Small intestine (tissue), 7 donors: ENCODE measurements around the gene DNAJC9. TPM values are rescaled to one million over a fixed set of nuclear protein-coding genes. Genes with fewer than 3 reads are reported as not detected.
A peak's percentile ranks its signal among the peaks of the same experiment; 100 is the strongest.

Experiments used
- DNase-seq, 2 donors: peaks; one replicate each; pipeline versions ENCODE4 v3.0.0 to v3.0.0-alpha.2; 2013
- FAIRE-seq: peaks from 2 replicates; lab custom pipeline; 2012; peaks lifted over from hg19 to GRCh38; lab: Jason Lieb, UNC
- H3K27ac ChIP-seq, 3 donors: one replicate each; pipeline ENCODE4 v1.5.1; 2013; ENCODE audit warnings: low read length in 2 of 3, mild to moderate bottlenecking in 2 of 3, control low read depth in 1 of 3, inconsistent platforms in 1 of 3, low read depth in 1 of 3, moderate library complexity in 1 of 3
- H3K27me3 ChIP-seq, 3 donors: one replicate each; pipeline ENCODE4 v1.6.1; 2013; ENCODE audit warnings: low read length in 3 of 3, inconsistent platforms in 1 of 3; ENCODE audit not compliant: control insufficient read depth in 3 of 3, insufficient read depth in 3 of 3
- H3K36me3 ChIP-seq, 3 donors: one replicate each; pipeline ENCODE4 v1.6.1; 2013; ENCODE audit warnings: low read length in 3 of 3, inconsistent platforms in 1 of 3, low read depth in 1 of 3, mild to moderate bottlenecking in 1 of 3, moderate library complexity in 1 of 3; ENCODE audit not compliant: control insufficient read depth in 3 of 3, insufficient read depth in 2 of 3
- H3K4me1 ChIP-seq, 3 donors: one replicate each; pipeline ENCODE4 v1.6.1; 2013; ENCODE audit warnings: low read length in 2 of 3, inconsistent platforms in 1 of 3, low read depth in 1 of 3, mild to moderate bottlenecking in 1 of 3, moderate library complexity in 1 of 3; ENCODE audit not compliant: control insufficient read depth in 3 of 3, insufficient read depth in 2 of 3
- H3K4me3 ChIP-seq, 3 donors: one replicate each; pipeline ENCODE4 v1.5.1; 2013; ENCODE audit warnings: low read length in 3 of 3, control low read depth in 1 of 3, inconsistent platforms in 1 of 3, low read depth in 1 of 3, mild to moderate bottlenecking in 1 of 3, moderate library complexity in 1 of 3
- H3K9me3 ChIP-seq, 2 donors: one replicate each; pipeline ENCODE4 v1.6.1; 2013; ENCODE audit warnings: low read depth in 1 of 2, low read length in 1 of 2; ENCODE audit not compliant: control insufficient read depth in 2 of 2, insufficient read depth in 1 of 2
- WGBS, 3 donors: extraction: QIAGEN DNeasy Blood & Tissue Kit; methylation state at CpG; one replicate each; pipeline ENCODE4 v1.1.7; 2013; 5-methylcytosine and 5-hydroxymethylcytosine counted together
- polyA plus RNA-seq, 4 donors: library from polyadenylated mRNA; stranded (reverse) in 3 of 4; unstranded in 1 of 4; fragments of 200-250 nt in 3 of 4; fragments of 120-200 nt in 1 of 4; gene quantifications; one replicate each; pipeline versions ENCODE4 v1.2.1 to v1.2.3, GENCODE V29; 2013
- donor health status: healthy with polysubstance abuse.
- donor health status: control.
- donor health status: control.
- donor health status: Bipolar disorder and iron deficiency.
- donor health status: healthy.

DNAJC9 gene
- polyA plus RNA-seq, 4 donors = 11.4 to 24.0 (median 17.1) TPM

- peaks cover 0 to 17% (median 12%) of the 10 kb centered on the region in 3 donors for H3K4me1 ChIP-seq
- H3K27me3 ChIP-seq = no peaks in the 10 kb centered on the region
- 70 to 74% (median 72%) methylated on average over 5 of the region's 5 CpGs for WGBS, 3 donors
- H3K4me3 ChIP-seq = no peak overlapping the region
- H3K9me3 ChIP-seq = no peaks in the 10 kb centered on the region
- H3K27ac ChIP-seq = peak overlapping the region in 2 of 3 donors; percentile 27 to 96
- FAIRE-seq (no peak), DNase-seq (no peak)
- peaks cover 2 to 27% (median 2%) of the 10 kb centered on the region in 3 donors for H3K36me3 ChIP-seq
Observed at GRCh38 chr10:73248259-73248724, 1.2 kb upstream of the DNAJC9 start.

- no peak for FAIRE-seq
- Histone ChIP-seq H3K36me3 (peaks cover 2 to 27% (median 2%) of the 10 kb centered on the region in 3 donors), H3K4me1 (peaks cover 0 to 17% (median 12%) of the 10 kb centered on the region in 3 donors), H3K27me3 (no peaks in the 10 kb centered on the region), H3K27ac (peak overlapping the region; percentile 85 to 96 (median 96)), H3K9me3 (no peaks in the 10 kb centered on the region), H3K4me3 (peak overlapping the region in 2 of 3 donors; percentile 84 to 87)
- WGBS, 3 donors = 13 to 20% (median 19%) methylated on average over 4 of the region's 4 CpGs
- DNase-seq = peak in 1 of 2 donors; percentile 18
Observed at GRCh38 chr10:73247509-73248258, 629 bp upstream of the DNAJC9 start.

GRCh38 chr10:73246322-73246645, 771 bp downstream of the DNAJC9 start:
- Histone ChIP-seq H3K4me1 (peaks cover 0 to 13% (median 10%) of the 10 kb centered on the region in 3 donors), H3K4me3 (peak overlapping the region; percentile 19 to 87 (median 84)), H3K9me3 (no peaks in the 10 kb centered on the region), H3K27ac (peak overlapping the region in 2 of 3 donors; percentile 58 to 96), H3K27me3 (no peaks in the 10 kb centered on the region), H3K36me3 (peaks cover 2 to 22% (median 5%) of the 10 kb centered on the region in 3 donors)
- no peak for FAIRE-seq
- no peak for DNase-seq
- WGBS, 3 donors = 1 to 2% (median 2%) methylated on average over 8 of the region's 8 CpGs

- WGBS, 3 donors = 39 to 44% (median 40%) methylated on average over 8 of the region's 8 CpGs
- Histone ChIP-seq H3K27me3 (no peaks in the 10 kb centered on the region), H3K36me3 (peaks cover 4 to 20% (median 5%) of the 10 kb centered on the region in 3 donors), H3K9me3 (no peaks in the 10 kb centered on the region), H3K4me1 (peaks cover 0 to 10% (median 9%) of the 10 kb centered on the region in 3 donors), H3K27ac (no peak overlapping the region), H3K4me3 (no peak overlapping the region)
- FAIRE-seq (no peak), DNase-seq (no peak)
Observed at GRCh38 chr10:73244866-73245477, 2.1 kb downstream of the DNAJC9 start.

GRCh38 chr10:73239908-73240307, 7.1 kb downstream of the DNAJC9 start:
- no peaks in the 10 kb centered on the region for H3K9me3 ChIP-seq
- DNase-seq (no peak), FAIRE-seq (no peak)
- no peak overlapping the region for H3K27ac ChIP-seq
- H3K27me3 ChIP-seq = no peaks in the 10 kb centered on the region
- peaks cover 0 to 2% (median 0%) of the 10 kb centered on the region in 3 donors for H3K4me1 ChIP-seq
- no peak overlapping the region for H3K4me3 ChIP-seq
- 95 to 98% (median 96%) methylated on average over 2 of the region's 2 CpGs for WGBS, 3 donors
- H3K36me3 ChIP-seq = peaks cover 5 to 40% (median 14%) of the 10 kb centered on the region in 3 donors

- H3K36me3 ChIP-seq = peaks cover 5 to 40% (median 15%) of the 10 kb centered on the region in 3 donors
- WGBS, 3 donors = 92 to 93% (median 93%) methylated on average over 5 of the region's 5 CpGs
- H3K27ac ChIP-seq = no peak overlapping the region
- DNase-seq (no peak), FAIRE-seq (no peak)
- no peaks in the 10 kb centered on the region for H3K4me1 ChIP-seq
- H3K9me3 ChIP-seq = no peaks in the 10 kb centered on the region
- no peaks in the 10 kb centered on the region for H3K27me3 ChIP-seq
- H3K4me3 ChIP-seq = no peak overlapping the region
Observed at GRCh38 chr10:73238990-73239566, 8.0 kb downstream of the DNAJC9 start.

- no peaks in the 10 kb centered on the region for H3K27me3 ChIP-seq
- FAIRE-seq (no peak), DNase-seq (no peak)
- H3K9me3 ChIP-seq = no peaks in the 10 kb centered on the region
- peaks cover 4 to 37% (median 16%) of the 10 kb centered on the region in 3 donors for H3K36me3 ChIP-seq
- H3K4me1 ChIP-seq = no peaks in the 10 kb centered on the region
- no peak overlapping the region for H3K27ac ChIP-seq
- H3K4me3 ChIP-seq = no peak overlapping the region
- 85 to 92% (median 92%) methylated on average over 7 of the region's 7 CpGs for WGBS, 3 donors
Observed at GRCh38 chr10:73234695-73235094, 12.4 kb downstream of the DNAJC9 start.

- peaks cover 4 to 40% (median 14%) of the 10 kb centered on the region in 3 donors for H3K36me3 ChIP-seq
Observed at GRCh38 chr10:73233883-73234282, 13.2 kb downstream of the DNAJC9 start.

More at GRCh38 chr10:73233883-73234282, 13.2 kb downstream of the DNAJC9 start:
- DNase-seq (no peak), FAIRE-seq (no peak)
- H3K4me3 ChIP-seq = no peak overlapping the region
- H3K27me3 ChIP-seq = no peaks in the 10 kb centered on the region
- H3K27ac ChIP-seq = no peak overlapping the region
- WGBS, 3 donors = 94 to 96% (median 94%) methylated on average over 2 of the region's 2 CpGs
- no peaks in the 10 kb centered on the region for H3K9me3 ChIP-seq
- no peaks in the 10 kb centered on the region for H3K4me1 ChIP-seq
